ENCODE data around the gene DRAXIN.

The DRAXIN gene

GRCh38 chr1:11650331-11650991 lies 41.0 kb upstream of the DRAXIN start (continued):
- TF ChIP-seq ZBTB44 (tag by site-specific recombination; IDR thresholded peaks at IDR 0.05) (peak; percentile 67), ZNF629 (tag by site-specific recombination; IDR thresholded peaks at IDR 0.05) (peak; percentile 59; the same call in 1 of the 2 replicates), ZNF350 (tag by site-specific recombination; IDR thresholded peaks at IDR 0.05) (no peak), TRIM28 (IDR thresholded peaks at IDR 0.05; ENCODE audit: borderline replicate concordance, low read length) (peak; percentile 92), ZBTB26 (tag by site-specific recombination; optimal IDR thresholded peaks at IDR 0.05) (peak; percentile 87), ZNF76 (tag by site-specific recombination; IDR thresholded peaks at IDR 0.05; ENCODE audit: borderline replicate concordance, low read depth) (no peak; the same call in 1 of the 2 replicates), ZNF423 (tag by site-specific recombination; IDR thresholded peaks at IDR 0.05) (peak; percentile 91), YY1 (tag by site-specific recombination; IDR thresholded peaks at IDR 0.05) (peak; percentile 66; the same call in 1 of the 2 replicates), ZNF777 (tag by site-specific recombination; IDR thresholded peaks at IDR 0.05; ENCODE audit: borderline replicate concordance) (no peak), KLF8 (tag by site-specific recombination; IDR thresholded peaks at IDR 0.05) (peak; percentile 78), ZNF394 (tag by site-specific recombination; IDR thresholded peaks at IDR 0.05; ENCODE audit: borderline replicate concordance) (peak; percentile 42; the same call in 1 of the 2 replicates), HOXC10 (CRISPR knock-in tag; IDR thresholded peaks at IDR 0.05) (0 out of 2 replicates have a peak, but pooled peaks have one; percentile 62), ZNF341 (tag by site-specific recombination; IDR thresholded peaks at IDR 0.05; ENCODE audit: low read depth) (no peak; the same call in 1 of the 2 replicates), ZNF48 (tag by site-specific recombination; IDR thresholded peaks at IDR 0.05) (no peak), ZNF302 (tag by site-specific recombination; IDR thresholded peaks at IDR 0.05; ENCODE audit: low read depth) (no peak), ZNF473 (tag by site-specific recombination; IDR thresholded peaks at IDR 0.05) (no peak), ZNF571 (tag by site-specific recombination; IDR thresholded peaks at IDR 0.05) (no peak), ZNF513 (tag by site-specific recombination; IDR thresholded peaks at IDR 0.05) (no peak), ZNF558 (tag by site-specific recombination; IDR thresholded peaks at IDR 0.05) (no peak), ZNF449 (tag by site-specific recombination; IDR thresholded peaks at IDR 0.05) (peak; percentile 66)
- TF ChIP-seq, protein P1, sequence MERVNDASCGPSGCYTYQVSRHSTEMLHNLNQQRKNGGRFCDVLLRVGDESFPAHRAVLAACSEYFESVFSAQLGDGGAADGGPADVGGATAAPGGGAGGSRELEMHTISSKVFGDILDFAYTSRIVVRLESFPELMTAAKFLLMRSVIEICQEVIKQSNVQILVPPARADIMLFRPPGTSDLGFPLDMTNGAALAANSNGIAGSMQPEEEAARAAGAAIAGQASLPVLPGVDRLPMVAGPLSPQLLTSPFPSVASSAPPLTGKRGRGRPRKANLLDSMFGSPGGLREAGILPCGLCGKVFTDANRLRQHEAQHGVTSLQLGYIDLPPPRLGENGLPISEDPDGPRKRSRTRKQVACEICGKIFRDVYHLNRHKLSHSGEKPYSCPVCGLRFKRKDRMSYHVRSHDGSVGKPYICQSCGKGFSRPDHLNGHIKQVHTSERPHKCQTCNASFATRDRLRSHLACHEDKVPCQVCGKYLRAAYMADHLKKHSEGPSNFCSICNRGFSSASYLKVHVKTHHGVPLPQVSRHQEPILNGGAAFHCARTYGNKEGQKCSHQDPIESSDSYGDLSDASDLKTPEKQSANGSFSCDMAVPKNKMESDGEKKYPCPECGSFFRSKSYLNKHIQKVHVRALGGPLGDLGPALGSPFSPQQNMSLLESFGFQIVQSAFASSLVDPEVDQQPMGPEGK (tag by site-specific recombination; IDR thresholded peaks at IDR 0.05) = peak; percentile 76
- TF ChIP-seq, protein P2, sequence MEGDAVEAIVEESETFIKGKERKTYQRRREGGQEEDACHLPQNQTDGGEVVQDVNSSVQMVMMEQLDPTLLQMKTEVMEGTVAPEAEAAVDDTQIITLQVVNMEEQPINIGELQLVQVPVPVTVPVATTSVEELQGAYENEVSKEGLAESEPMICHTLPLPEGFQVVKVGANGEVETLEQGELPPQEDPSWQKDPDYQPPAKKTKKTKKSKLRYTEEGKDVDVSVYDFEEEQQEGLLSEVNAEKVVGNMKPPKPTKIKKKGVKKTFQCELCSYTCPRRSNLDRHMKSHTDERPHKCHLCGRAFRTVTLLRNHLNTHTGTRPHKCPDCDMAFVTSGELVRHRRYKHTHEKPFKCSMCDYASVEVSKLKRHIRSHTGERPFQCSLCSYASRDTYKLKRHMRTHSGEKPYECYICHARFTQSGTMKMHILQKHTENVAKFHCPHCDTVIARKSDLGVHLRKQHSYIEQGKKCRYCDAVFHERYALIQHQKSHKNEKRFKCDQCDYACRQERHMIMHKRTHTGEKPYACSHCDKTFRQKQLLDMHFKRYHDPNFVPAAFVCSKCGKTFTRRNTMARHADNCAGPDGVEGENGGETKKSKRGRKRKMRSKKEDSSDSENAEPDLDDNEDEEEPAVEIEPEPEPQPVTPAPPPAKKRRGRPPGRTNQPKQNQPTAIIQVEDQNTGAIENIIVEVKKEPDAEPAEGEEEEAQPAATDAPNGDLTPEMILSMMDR (tag by site-specific recombination; IDR thresholded peaks at IDR 0.05) = peak; percentile 99
- TF ChIP-seq, protein P3, sequence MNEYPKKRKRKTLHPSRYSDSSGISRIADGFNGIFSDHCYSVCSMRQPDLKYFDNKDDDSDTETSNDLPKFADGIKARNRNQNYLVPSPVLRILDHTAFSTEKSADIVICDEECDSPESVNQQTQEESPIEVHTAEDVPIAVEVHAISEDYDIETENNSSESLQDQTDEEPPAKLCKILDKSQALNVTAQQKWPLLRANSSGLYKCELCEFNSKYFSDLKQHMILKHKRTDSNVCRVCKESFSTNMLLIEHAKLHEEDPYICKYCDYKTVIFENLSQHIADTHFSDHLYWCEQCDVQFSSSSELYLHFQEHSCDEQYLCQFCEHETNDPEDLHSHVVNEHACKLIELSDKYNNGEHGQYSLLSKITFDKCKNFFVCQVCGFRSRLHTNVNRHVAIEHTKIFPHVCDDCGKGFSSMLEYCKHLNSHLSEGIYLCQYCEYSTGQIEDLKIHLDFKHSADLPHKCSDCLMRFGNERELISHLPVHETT (tag by site-specific recombination; IDR thresholded peaks at IDR 0.05) = peak; percentile 84
- TF ChIP-seq, protein P4, sequence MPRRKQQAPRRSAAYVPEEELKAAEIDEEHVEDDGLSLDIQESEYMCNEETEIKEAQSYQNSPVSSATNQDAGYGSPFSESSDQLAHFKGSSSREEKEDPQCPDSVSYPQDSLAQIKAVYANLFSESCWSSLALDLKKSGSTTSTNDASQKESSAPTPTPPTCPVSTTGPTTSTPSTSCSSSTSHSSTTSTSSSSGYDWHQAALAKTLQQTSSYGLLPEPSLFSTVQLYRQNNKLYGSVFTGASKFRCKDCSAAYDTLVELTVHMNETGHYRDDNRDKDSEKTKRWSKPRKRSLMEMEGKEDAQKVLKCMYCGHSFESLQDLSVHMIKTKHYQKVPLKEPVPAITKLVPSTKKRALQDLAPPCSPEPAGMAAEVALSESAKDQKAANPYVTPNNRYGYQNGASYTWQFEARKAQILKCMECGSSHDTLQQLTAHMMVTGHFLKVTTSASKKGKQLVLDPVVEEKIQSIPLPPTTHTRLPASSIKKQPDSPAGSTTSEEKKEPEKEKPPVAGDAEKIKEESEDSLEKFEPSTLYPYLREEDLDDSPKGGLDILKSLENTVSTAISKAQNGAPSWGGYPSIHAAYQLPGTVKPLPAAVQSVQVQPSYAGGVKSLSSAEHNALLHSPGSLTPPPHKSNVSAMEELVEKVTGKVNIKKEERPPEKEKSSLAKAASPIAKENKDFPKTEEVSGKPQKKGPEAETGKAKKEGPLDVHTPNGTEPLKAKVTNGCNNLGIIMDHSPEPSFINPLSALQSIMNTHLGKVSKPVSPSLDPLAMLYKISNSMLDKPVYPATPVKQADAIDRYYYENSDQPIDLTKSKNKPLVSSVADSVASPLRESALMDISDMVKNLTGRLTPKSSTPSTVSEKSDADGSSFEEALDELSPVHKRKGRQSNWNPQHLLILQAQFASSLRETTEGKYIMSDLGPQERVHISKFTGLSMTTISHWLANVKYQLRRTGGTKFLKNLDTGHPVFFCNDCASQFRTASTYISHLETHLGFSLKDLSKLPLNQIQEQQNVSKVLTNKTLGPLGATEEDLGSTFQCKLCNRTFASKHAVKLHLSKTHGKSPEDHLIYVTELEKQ (tag by site-specific recombination; IDR thresholded peaks at IDR 0.05; ENCODE audit: borderline replicate concordance) = peak; percentile 20; the same call in 1 of the 2 replicates

All from HEK293 (cell line).